Colonic mucosa (tissue), 4 donors: ENCODE results near the gene SLC12A3. TPM values are rescaled to one million over a fixed set of nuclear protein-coding genes. Genes with fewer than 3 reads are reported as not detected.

Source experiments
- DNase-seq: peaks from one replicate; pipeline ENCODE4 v3.0.0-alpha.2; 2020
- H3K27ac ChIP-seq: fragments of 200-600 bp; one replicate; pipeline ENCODE4 v1.8.0; 2021
- H3K27me3 ChIP-seq: fragments of 200-600 bp; one replicate; pipeline ENCODE4 v1.8.0; 2021
- H3K36me3 ChIP-seq: fragments of 200-600 bp; one replicate; pipeline ENCODE4 v1.8.0; 2021
- H3K4me1 ChIP-seq: fragments of 200-600 bp; one replicate; pipeline ENCODE4 v1.8.0; 2021; ENCODE audit warnings: mild to moderate bottlenecking
- H3K4me3 ChIP-seq: fragments of 200-600 bp; one replicate; pipeline ENCODE4 v1.8.0; 2021
- H3K9ac ChIP-seq, 2 donors: one replicate each; pipeline ENCODE4 v1.7.0; 2013; ENCODE audit warnings: control low read depth in 2 of 2, low read depth in 2 of 2, low read length in 2 of 2
- H3K9me3 ChIP-seq: fragments of 200-600 bp; one replicate; pipeline ENCODE4 v1.8.0; 2021
- CTCF ChIP-seq: fragments of 200-600 bp; IDR thresholded peaks from one replicate; pipeline ENCODE4 v1.8.0; 2022; ENCODE audit warnings: antibody characterized with exemption, mild to moderate bottlenecking
- intact Hi-C: fragments of 100-400 bp; cut with DNase I; formaldehyde crosslinking; loops from one replicate; pipeline ENCODE4 v1.14.1; 2022
- total RNA-seq, 2 donors: library from RNA; stranded (reverse); fragmentation: NEBNext Ultra II Directional in 1 of 2; extraction: Animal tissue kit (Norgen Biotek cat#: 25700) in 1 of 2; gene quantifications; one replicate each; pipeline ENCODE4 v1.2.1, GENCODE V29; 2021
- donor health status: healthy.
- donor health status: DM: no; HTN: no; CAD: no.
- donor health status: DM: no; HTN: no; CAD: no.

SLC12A3 gene
- total RNA-seq, 2 donors from 2014 or later, result not detected

- no peaks in the 10 kb centered on the region for H3K36me3 ChIP-seq
- intact Hi-C loops, result loop anchor here (10.0 kb wide), 1 partner anchor 174 kb away; no protein-coding TSS in a partner anchor
- no peak for TF ChIP-seq CTCF
- DNase-seq, result no peak
- no peak overlapping the region for H3K9ac ChIP-seq
- no peak overlapping the region for H3K27ac ChIP-seq
- no peaks in the 10 kb centered on the region for H3K9me3 ChIP-seq
- H3K4me1 ChIP-seq, result no peaks in the 10 kb centered on the region
- H3K4me3 ChIP-seq, result no peak overlapping the region
- no peaks in the 10 kb centered on the region for H3K27me3 ChIP-seq
Observed at GRCh38 chr16:56860226-56861020, 4.6 kb upstream of the SLC12A3 start.

- H3K36me3 ChIP-seq, result no peaks in the 10 kb centered on the region
- no peak overlapping the region for H3K9ac ChIP-seq
- no peak for DNase-seq
- no peak for TF ChIP-seq CTCF
- no peaks in the 10 kb centered on the region for H3K9me3 ChIP-seq
- no peaks in the 10 kb centered on the region for H3K27me3 ChIP-seq
- intact Hi-C loops, result loop anchor here (10.0 kb wide), 1 partner anchor 174 kb away; no protein-coding TSS in a partner anchor
- no peak overlapping the region for H3K4me3 ChIP-seq
- H3K27ac ChIP-seq, result no peak overlapping the region
- no peaks in the 10 kb centered on the region for H3K4me1 ChIP-seq
Observed at GRCh38 chr16:56861092-56861610, 3.9 kb upstream of the SLC12A3 start.

GRCh38 chr16:56861756-56862155, 3.3 kb upstream of the SLC12A3 start:
- no peak for TF ChIP-seq CTCF
- Histone ChIP-seq H3K27me3 (no peaks in the 10 kb centered on the region), H3K9ac (no peak overlapping the region), H3K4me3 (no peak overlapping the region), H3K27ac (no peak overlapping the region), H3K9me3 (no peaks in the 10 kb centered on the region), H3K36me3 (no peaks in the 10 kb centered on the region), H3K4me1 (no peaks in the 10 kb centered on the region)
- intact Hi-C loops, result loop anchor here (10.0 kb wide), 1 partner anchor 173 kb away; no protein-coding TSS in a partner anchor
- no peak for DNase-seq

GRCh38 chr16:56862776-56863175, 2.2 kb upstream of the SLC12A3 start:
- TF ChIP-seq CTCF, result no peak
- H3K4me1 ChIP-seq, result no peaks in the 10 kb centered on the region
- H3K4me3 ChIP-seq, result no peak overlapping the region
- no peaks in the 10 kb centered on the region for H3K36me3 ChIP-seq
- H3K27me3 ChIP-seq, result no peaks in the 10 kb centered on the region
- intact Hi-C loops, result loop anchor here (10.0 kb wide), 1 partner anchor 172 kb away; no protein-coding TSS in a partner anchor
- no peaks in the 10 kb centered on the region for H3K9me3 ChIP-seq
- no peak overlapping the region for H3K27ac ChIP-seq
- H3K9ac ChIP-seq, result no peak overlapping the region
- no peak for DNase-seq

- H3K9me3 ChIP-seq, result no peaks in the 10 kb centered on the region
- no peak for TF ChIP-seq CTCF
- intact Hi-C loops, result loop anchor here (2.0 to 10.0 kb wide), 2 partner anchors 85 to 169 kb away; no protein-coding TSS in a partner anchor
- no peak overlapping the region for H3K4me3 ChIP-seq
- no peak overlapping the region for H3K9ac ChIP-seq
- no peaks in the 10 kb centered on the region for H3K4me1 ChIP-seq
- no peaks in the 10 kb centered on the region for H3K27me3 ChIP-seq
- DNase-seq, result no peak
- H3K36me3 ChIP-seq, result no peaks in the 10 kb centered on the region
- H3K27ac ChIP-seq, result no peak overlapping the region
Observed at GRCh38 chr16:56865394-56866062, 521 bp downstream of the SLC12A3 start.
